ENCODE data around the gene BBS2. TPM values are rescaled to one million over a fixed set of nuclear protein-coding genes. Genes with fewer than 3 reads are reported as not detected.

Gene BBS2
- total RNA-seq, 1 donor from 2014 or later, result 48.6 TPM

DNA sequence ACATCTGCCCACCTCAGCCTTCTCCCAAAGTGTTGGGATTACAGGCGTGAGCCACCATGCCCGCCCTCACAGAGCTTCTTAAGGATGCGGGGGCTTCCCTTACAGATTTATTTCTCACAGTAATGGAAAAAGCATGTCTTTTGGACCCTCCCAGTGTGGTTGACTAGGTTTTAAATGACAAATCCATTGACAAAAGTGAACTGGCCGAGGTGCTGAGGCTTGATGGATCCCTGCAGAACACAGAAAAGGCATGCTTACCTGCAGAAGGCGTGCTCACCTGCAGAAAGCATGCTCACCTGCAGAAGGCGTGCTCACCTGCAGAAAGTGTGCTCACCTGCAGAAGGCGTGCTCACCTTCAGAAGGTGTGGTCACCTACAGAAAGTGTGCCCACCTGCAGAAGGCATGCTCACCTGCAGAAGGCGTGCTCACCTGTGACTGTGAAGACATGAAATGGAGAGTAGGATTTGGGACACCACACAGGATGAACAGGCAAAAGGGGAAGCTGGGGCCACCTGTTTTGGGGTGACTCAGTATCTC is 15.1 kb upstream of the BBS2 start:
- no peak for DNase-seq (ENCODE audit: low read depth, low spot score)

GRCh38 chr16:56532714-56533113 is 12.9 kb upstream of the BBS2 start:
- Mint-ChIP-seq H3K9me3 (no peaks in the 10 kb centered on the region), H3K27ac (ENCODE audit: unreplicated experiment) (no peak overlapping the region), H3K27me3 (ENCODE audit: low read depth) (peaks cover 23% of the 10 kb centered on the region), H3K4me3 (no peak overlapping the region), H3K36me3 (ENCODE audit: low read depth) (no peaks in the 10 kb centered on the region), H3K4me1 (no peaks in the 10 kb centered on the region)
- DNase-seq (ENCODE audit: low read depth, low spot score), result no peak
- TF ChIP-seq, protein P1, sequence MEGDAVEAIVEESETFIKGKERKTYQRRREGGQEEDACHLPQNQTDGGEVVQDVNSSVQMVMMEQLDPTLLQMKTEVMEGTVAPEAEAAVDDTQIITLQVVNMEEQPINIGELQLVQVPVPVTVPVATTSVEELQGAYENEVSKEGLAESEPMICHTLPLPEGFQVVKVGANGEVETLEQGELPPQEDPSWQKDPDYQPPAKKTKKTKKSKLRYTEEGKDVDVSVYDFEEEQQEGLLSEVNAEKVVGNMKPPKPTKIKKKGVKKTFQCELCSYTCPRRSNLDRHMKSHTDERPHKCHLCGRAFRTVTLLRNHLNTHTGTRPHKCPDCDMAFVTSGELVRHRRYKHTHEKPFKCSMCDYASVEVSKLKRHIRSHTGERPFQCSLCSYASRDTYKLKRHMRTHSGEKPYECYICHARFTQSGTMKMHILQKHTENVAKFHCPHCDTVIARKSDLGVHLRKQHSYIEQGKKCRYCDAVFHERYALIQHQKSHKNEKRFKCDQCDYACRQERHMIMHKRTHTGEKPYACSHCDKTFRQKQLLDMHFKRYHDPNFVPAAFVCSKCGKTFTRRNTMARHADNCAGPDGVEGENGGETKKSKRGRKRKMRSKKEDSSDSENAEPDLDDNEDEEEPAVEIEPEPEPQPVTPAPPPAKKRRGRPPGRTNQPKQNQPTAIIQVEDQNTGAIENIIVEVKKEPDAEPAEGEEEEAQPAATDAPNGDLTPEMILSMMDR (conservative IDR thresholded peaks at IDR 0.05), result no peak

More for the DNA sequence above, 15.1 kb upstream of the BBS2 start:
- H3K9me3 Mint-ChIP-seq, result no peaks in the 10 kb centered on the region
- TF ChIP-seq, protein P1 (conservative IDR thresholded peaks at IDR 0.05), result no peak
- H3K4me3 Mint-ChIP-seq, result no peak overlapping the region
- no peaks in the 10 kb centered on the region for H3K4me1 Mint-ChIP-seq
- peaks cover 23% of the 10 kb centered on the region for H3K27me3 Mint-ChIP-seq (ENCODE audit: low read depth)
- H3K27ac Mint-ChIP-seq (ENCODE audit: unreplicated experiment), result no peak overlapping the region
- H3K36me3 Mint-ChIP-seq (ENCODE audit: low read depth), result no peaks in the 10 kb centered on the region

- no peak for DNase-seq (ENCODE audit: low read depth, low spot score)
- Mint-ChIP-seq H3K4me1 (no peaks in the 10 kb centered on the region), H3K27ac (ENCODE audit: unreplicated experiment) (no peak overlapping the region), H3K4me3 (no peak overlapping the region), H3K36me3 (ENCODE audit: low read depth) (no peaks in the 10 kb centered on the region), H3K27me3 (ENCODE audit: low read depth) (peaks cover 16% of the 10 kb centered on the region), H3K9me3 (no peaks in the 10 kb centered on the region)
- TF ChIP-seq, protein P1 (conservative IDR thresholded peaks at IDR 0.05), result no peak
These were observed 11.0 kb upstream of the BBS2 start for GRCh38 chr16:56530872-56531271.

GRCh38 chr16:56525236-56525635 is 5.4 kb upstream of the BBS2 start:
- Mint-ChIP-seq H3K4me1 (peaks cover 6% of the 10 kb centered on the region), H3K27me3 (ENCODE audit: low read depth) (no peaks in the 10 kb centered on the region), H3K36me3 (ENCODE audit: low read depth) (no peaks in the 10 kb centered on the region), H3K4me3 (no peak overlapping the region), H3K27ac (ENCODE audit: unreplicated experiment) (no peak overlapping the region), H3K9me3 (no peaks in the 10 kb centered on the region)
- DNase-seq (ENCODE audit: low read depth, low spot score), result no peak
- TF ChIP-seq, protein P1 (conservative IDR thresholded peaks at IDR 0.05), result no peak

DNA sequence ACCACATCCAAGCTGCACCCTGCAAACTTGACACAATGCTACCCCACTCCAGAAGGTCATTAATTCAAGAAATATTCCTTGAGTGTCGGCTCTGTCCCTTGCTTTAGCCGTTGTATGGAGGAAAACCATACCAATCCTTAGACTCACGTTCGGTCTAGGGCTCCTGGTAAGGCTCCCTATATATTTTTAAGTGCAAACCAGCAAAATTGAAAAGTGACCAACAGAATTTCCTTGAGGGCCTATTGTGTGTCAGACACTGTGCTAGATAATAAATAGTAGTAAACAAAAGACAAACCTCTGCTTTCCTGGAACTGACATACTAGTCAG is 390 bp upstream of the BBS2 start:
- Mint-ChIP-seq H3K36me3 (ENCODE audit: low read depth) (no peaks in the 10 kb centered on the region), H3K4me3 (peak overlapping the region; percentile 79), H3K27ac (ENCODE audit: unreplicated experiment) (peak overlapping the region; percentile 40), H3K4me1 (peaks cover 29% of the 10 kb centered on the region), H3K27me3 (ENCODE audit: low read depth) (no peaks in the 10 kb centered on the region), H3K9me3 (no peaks in the 10 kb centered on the region)
- no peak for DNase-seq (ENCODE audit: low read depth, low spot score)
- TF ChIP-seq, protein P1 (conservative IDR thresholded peaks at IDR 0.05), result no peak

DNA sequence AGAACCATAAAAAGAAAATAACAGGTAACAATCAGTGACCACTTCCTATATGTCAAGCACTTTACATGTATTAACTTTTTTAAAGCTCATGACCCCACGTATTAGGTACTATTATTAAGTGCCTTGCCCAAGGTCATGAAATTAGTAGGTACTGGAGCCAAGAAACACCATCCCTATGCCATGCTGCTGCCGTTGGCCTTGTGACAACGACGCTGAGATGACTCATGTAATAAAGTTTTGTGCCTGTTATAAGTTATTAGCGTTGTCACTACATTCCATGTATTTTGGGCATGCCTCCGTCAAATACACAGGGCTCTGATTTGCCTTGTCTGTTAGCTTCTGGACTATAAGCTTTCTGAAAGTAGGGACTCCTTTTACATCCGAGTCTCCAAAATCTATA is 1.4 kb downstream of the BBS2 start:
- Mint-ChIP-seq H3K4me1 (peaks cover 34% of the 10 kb centered on the region), H3K9me3 (no peaks in the 10 kb centered on the region), H3K27me3 (ENCODE audit: low read depth) (no peaks in the 10 kb centered on the region), H3K36me3 (ENCODE audit: low read depth) (no peaks in the 10 kb centered on the region), H3K27ac (ENCODE audit: unreplicated experiment) (no peak overlapping the region), H3K4me3 (peak overlapping the region; percentile 79)
- no peak for DNase-seq (ENCODE audit: low read depth, low spot score)
- TF ChIP-seq, protein P1 (conservative IDR thresholded peaks at IDR 0.05), result no peak

All from neural crest cell (in vitro differentiated cells).